Lung (tissue), 12 donors: ENCODE measurements around the gene MAP1LC3B2. TPM values are rescaled to one million over a fixed set of nuclear protein-coding genes. Genes with fewer than 3 reads are reported as not detected.

Experiments
- ATAC-seq: fragments of 200-7000 bp; cut with Tn5 transposase; one replicate; pipeline ENCODE4 v1.9.1; 2020; ENCODE audit warnings: moderate number of reproducible peaks; ENCODE audit not compliant: insufficient read depth, low FRiP score
- DNase-seq, 3 donors: peaks; one replicate each; pipeline ENCODE4 v3.0.0-alpha.2; 2013 to 2017
- H3K27ac ChIP-seq, 2 donors: one replicate each; pipeline ENCODE4 v1.5.1; 2013; ENCODE audit warnings: mild to moderate bottlenecking in 2 of 2, moderate library complexity in 2 of 2, control low read depth in 1 of 2, inconsistent platforms in 1 of 2, low read depth in 1 of 2, low read length in 1 of 2
- H3K27me3 ChIP-seq, 3 donors: one replicate each; pipeline ENCODE4 v1.5.1; 2013; ENCODE audit warnings: low read length in 2 of 3; ENCODE audit not compliant: control insufficient read depth in 3 of 3, insufficient read depth in 3 of 3
- H3K36me3 ChIP-seq, 4 donors: one replicate each; pipeline ENCODE4 v1.5.1; 2013; ENCODE audit warnings: low read length in 4 of 4, mild to moderate bottlenecking in 1 of 4, moderate library complexity in 1 of 4; ENCODE audit not compliant: control insufficient read depth in 4 of 4, insufficient read depth in 4 of 4
- H3K4me1 ChIP-seq, 5 donors: one replicate each; pipeline ENCODE4 v1.5.1; 2013; ENCODE audit warnings: low read length in 5 of 5, mild to moderate bottlenecking in 2 of 5, moderate library complexity in 1 of 5; ENCODE audit not compliant: control insufficient read depth in 5 of 5, insufficient read depth in 5 of 5
- H3K4me3 ChIP-seq: one replicate; pipeline ENCODE4 v1.5.1; 2013; ENCODE audit warnings: mild to moderate bottlenecking, control low read depth, moderate library complexity
- H3K9ac ChIP-seq, 2 donors: one replicate each; pipeline ENCODE4 v1.5.1; 2013; ENCODE audit warnings: low read length in 2 of 2, control low read depth in 1 of 2; ENCODE audit not compliant: insufficient read depth in 1 of 2
- H3K9me3 ChIP-seq, 4 donors: one replicate each; pipeline ENCODE4 v1.5.1; 2013; ENCODE audit warnings: low read length in 3 of 4, mild to moderate bottlenecking in 1 of 4, moderate library complexity in 1 of 4; ENCODE audit not compliant: control insufficient read depth in 4 of 4, insufficient read depth in 3 of 4
- WGBS, 2 donors: extraction: QIAGEN DNeasy Blood & Tissue Kit; methylation state at CpG; one replicate each; pipeline ENCODE4 v1.1.7; 2013; 5-methylcytosine and 5-hydroxymethylcytosine counted together
- polyA plus RNA-seq, 2 donors: library from polyadenylated mRNA; stranded (reverse); fragments of 200-250 nt; gene quantifications; one replicate each; pipeline ENCODE4 v1.2.1, GENCODE V29; 2013
- total RNA-seq, 2 donors: library from RNA; depleted of rRNA in 1 of 2; stranded (reverse); fragments of >200 nt in 1 of 2; gene quantifications; one replicate each; pipeline ENCODE4 v1.2.1, GENCODE V29; 2014 to 2021
- TF ChIP-seq, protein P1 (sequence below): IDR thresholded peaks from 2 replicates; pipeline ENCODE4 v1.5.1; 2012; ENCODE audit warnings: mild to moderate bottlenecking; ENCODE audit errors: control extremely low read depth, extremely low read depth
- donor health status: control.
- donor health status: control.
- donor health status: Bipolar disorder and iron deficiency.
- donor health status: healthy.
- donor health status: DM: yes; HTN: yes; CAD: no.

The MAP1LC3B2 gene
- total and polyA plus RNA-seq, 4 donors: 1.1 to 2.2 (median 2.0) TPM; not detected in 1

DNA sequence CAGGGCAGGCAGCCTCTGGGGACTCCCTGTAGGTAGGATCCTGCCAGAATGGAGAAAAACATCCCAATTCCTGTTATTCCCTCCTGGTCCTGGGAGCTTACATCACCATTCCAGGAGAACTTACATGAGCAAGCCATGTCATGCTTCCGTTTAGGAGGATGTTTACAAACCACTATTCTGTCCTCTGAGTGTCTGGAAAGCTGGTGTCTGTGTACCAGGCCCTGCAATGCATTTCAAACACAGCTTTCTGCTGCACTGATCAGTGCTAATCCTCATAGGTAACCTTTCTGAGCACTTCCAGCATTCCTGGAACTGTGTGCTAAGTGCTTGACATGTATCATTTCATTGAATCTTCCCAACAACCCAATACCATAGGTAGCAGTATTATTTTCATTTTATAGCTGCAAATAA lies 19.8 kb upstream of the MAP1LC3B2 start:
- H3K27me3 ChIP-seq: peaks cover 0 to 5% (median 0%) of the 10 kb centered on the region in 3 donors
- no peak overlapping the region for H3K9ac ChIP-seq
- ATAC-seq: no peak
- DNase-seq: no peak
- H3K4me3 ChIP-seq: no peak overlapping the region
- H3K27ac ChIP-seq: no peak overlapping the region
- H3K9me3 ChIP-seq: no peaks in the 10 kb centered on the region
- H3K36me3 ChIP-seq: no peaks in the 10 kb centered on the region
- peaks cover 0 to 20% (median 9%) of the 10 kb centered on the region in 5 donors for H3K4me1 ChIP-seq
- TF ChIP-seq, protein P1, sequence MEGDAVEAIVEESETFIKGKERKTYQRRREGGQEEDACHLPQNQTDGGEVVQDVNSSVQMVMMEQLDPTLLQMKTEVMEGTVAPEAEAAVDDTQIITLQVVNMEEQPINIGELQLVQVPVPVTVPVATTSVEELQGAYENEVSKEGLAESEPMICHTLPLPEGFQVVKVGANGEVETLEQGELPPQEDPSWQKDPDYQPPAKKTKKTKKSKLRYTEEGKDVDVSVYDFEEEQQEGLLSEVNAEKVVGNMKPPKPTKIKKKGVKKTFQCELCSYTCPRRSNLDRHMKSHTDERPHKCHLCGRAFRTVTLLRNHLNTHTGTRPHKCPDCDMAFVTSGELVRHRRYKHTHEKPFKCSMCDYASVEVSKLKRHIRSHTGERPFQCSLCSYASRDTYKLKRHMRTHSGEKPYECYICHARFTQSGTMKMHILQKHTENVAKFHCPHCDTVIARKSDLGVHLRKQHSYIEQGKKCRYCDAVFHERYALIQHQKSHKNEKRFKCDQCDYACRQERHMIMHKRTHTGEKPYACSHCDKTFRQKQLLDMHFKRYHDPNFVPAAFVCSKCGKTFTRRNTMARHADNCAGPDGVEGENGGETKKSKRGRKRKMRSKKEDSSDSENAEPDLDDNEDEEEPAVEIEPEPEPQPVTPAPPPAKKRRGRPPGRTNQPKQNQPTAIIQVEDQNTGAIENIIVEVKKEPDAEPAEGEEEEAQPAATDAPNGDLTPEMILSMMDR: no peak
- WGBS, 2 donors: 11 to 15% methylated on average over 1 of the region's 1 CpG

DNA sequence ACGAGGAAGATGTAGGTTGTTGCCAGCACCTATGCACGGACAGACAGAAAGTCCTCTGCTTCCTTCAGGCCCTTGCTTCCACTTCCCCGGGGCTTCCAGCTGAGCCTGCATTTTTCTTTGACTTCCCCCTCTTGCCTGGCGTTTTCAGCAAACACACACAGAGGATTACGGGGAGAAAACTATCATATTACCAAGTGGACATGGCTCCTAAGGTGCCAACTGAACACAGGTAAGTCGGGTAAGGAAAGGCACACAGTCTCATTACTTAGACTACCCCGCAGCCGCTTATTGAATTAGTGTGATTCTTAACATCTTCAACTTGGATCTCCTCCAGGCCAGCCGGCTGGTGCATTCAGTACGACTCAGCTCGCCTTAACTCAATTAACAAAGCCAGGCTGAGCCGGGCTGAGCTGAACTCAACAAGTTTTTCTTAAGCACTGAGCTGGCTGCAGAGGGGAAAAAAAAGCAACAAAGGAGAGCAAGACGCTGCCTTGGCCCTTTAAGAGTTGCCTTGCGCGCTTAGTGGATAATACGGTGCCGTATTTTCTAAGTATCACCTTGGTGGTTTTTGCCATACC lies 19.2 kb upstream of the MAP1LC3B2 start:
- WGBS, 2 donors: 40 to 47% methylated on average over 17 of the region's 17 CpGs
- TF ChIP-seq, protein P1: no peak
- no peaks in the 10 kb centered on the region for H3K9me3 ChIP-seq
- H3K27me3 ChIP-seq: peaks cover 0 to 5% (median 0%) of the 10 kb centered on the region in 3 donors
- H3K27ac ChIP-seq: no peak overlapping the region
- no peak overlapping the region for H3K4me3 ChIP-seq
- no peaks in the 10 kb centered on the region for H3K36me3 ChIP-seq
- peak; percentile 82 to 94 (median 90) for DNase-seq
- H3K4me1 ChIP-seq: peaks cover 0 to 23% (median 9%) of the 10 kb centered on the region in 5 donors
- H3K9ac ChIP-seq: no peak overlapping the region
- no peak for ATAC-seq

DNA sequence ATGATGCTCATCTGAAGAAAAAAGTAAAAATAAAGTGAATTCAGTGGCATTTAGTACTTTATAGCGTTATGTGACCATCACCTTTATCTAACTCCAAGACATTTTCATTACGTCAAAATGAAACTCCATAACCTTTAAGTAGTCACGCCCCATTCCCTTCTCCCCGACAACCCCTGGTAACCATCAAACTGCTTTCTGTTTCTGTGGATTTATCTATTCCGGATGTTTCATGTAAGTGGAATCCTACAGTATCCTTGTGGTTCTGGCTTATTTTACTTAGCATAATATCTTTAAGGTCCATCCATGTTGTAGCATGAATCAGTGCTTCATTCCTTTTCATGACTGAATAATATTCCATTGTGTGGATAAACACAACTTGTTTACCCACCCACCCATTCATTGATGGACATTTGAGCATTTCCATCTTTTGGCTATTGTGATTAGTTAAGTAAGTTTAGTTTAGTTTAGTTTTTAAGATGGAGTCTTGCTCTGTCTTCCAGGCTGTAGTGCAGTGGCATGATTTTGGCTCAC lies 18.5 kb upstream of the MAP1LC3B2 start:
- 89 to 94% methylated on average over 5 of the region's 5 CpGs for WGBS, 2 donors
- TF ChIP-seq, protein P1: no peak
- Histone ChIP-seq H3K9ac (no peak overlapping the region), H3K4me3 (no peak overlapping the region), H3K27me3 (peaks cover 0 to 2% (median 0%) of the 10 kb centered on the region in 3 donors), H3K9me3 (no peaks in the 10 kb centered on the region), H3K27ac (no peak overlapping the region), H3K36me3 (no peaks in the 10 kb centered on the region), H3K4me1 (peaks cover 0 to 23% (median 9%) of the 10 kb centered on the region in 5 donors)
- no peak for DNase-seq
- no peak for ATAC-seq
